SKM-1 (cell line): ENCODE measurements around the gene FBXO9.

Experiments used
- DNase-seq: peaks from one replicate; lab custom pipeline; 2025; ENCODE audit not compliant: unreplicated experiment; lab: John Stamatoyannopoulos, UW

Gene FBXO9

GRCh38 chr6:53133961-53134360 lies 68.8 kb downstream of the FBXO9 start:
- no peak for DNase-seq

GRCh38 chr6:53134601-53135235 lies 69.5 kb downstream of the FBXO9 start:
- DNase-seq = no peak

- no peak for DNase-seq
Observed at GRCh38 chr6:53136000-53136609, 70.9 kb downstream of the FBXO9 start.

GRCh38 chr6:53139841-53140413 lies 74.7 kb downstream of the FBXO9 start:
- DNase-seq = no peak

- no peak for DNase-seq
Observed at GRCh38 chr6:53142810-53143209, 77.6 kb downstream of the FBXO9 start.

GRCh38 chr6:53143710-53144109 lies 78.5 kb downstream of the FBXO9 start:
- DNase-seq = no peak

GRCh38 chr6:53144802-53145201 lies 79.6 kb downstream of the FBXO9 start:
- no peak for DNase-seq

GRCh38 chr6:53148684-53149083 lies 83.5 kb downstream of the FBXO9 start, which contains the start of gene GCM1:
Gene GCM1 (minus strand): TSS chr6:53148841. CDS start chr6:53145632, 3,209 bp downstream.
- DNase-seq = no peak
